OCI-LY7 (cell line): ENCODE results near the gene UQCRQ.

Source experiments
- CTCF ChIP-seq: fragments of 200-600 bp; sonication (generic); conservative IDR thresholded peaks from 2 replicates; pipeline ENCODE4 v1.5.1; 2014; ENCODE audit warnings: mild to moderate bottlenecking, antibody characterized with exemption, low read length, moderate library complexity, mixed read lengths
- EZH2phosphoT487 ChIP-seq: fragments of 200-600 bp; sonication (generic); IDR thresholded peaks from 2 replicates; pipeline ENCODE4 v1.6.1; 2018; ENCODE audit warnings: low read depth, borderline replicate concordance, mild to moderate bottlenecking, mixed run types, antibody characterized with exemption, low read length, moderate library complexity, mixed read lengths

- TF ChIP-seq CTCF (no peak), EZH2phosphoT487 (no peak)
These were observed 38.3 kb upstream of the UQCRQ start for GRCh38 chr5:132827943-132828673.
